HUES6 (cell line): Measurements from ENCODE around the gene PIEZO2.
"Not testable (repeated sequence)": the region's sequence is repeated elsewhere in the genome, so short reads cannot be mapped to it uniquely, and the experiment has no call there.

Source experiments
- H3K27ac ChIP-seq: 2 replicates; pipeline ENCODE4 v1.7.0; 2013; ENCODE audit warnings: low read depth, mild to moderate bottlenecking, low read length, inconsistent platforms
- H3K27me3 ChIP-seq: 2 replicates; pipeline ENCODE4 v1.6.1; 2013; ENCODE audit warnings: low read length; ENCODE audit not compliant: control insufficient read depth, insufficient read depth
- H3K36me3 ChIP-seq: 2 replicates; pipeline ENCODE4 v1.6.1; 2013; ENCODE audit warnings: low read length; ENCODE audit not compliant: control insufficient read depth, insufficient read depth
- H3K4me1 ChIP-seq: 2 replicates; pipeline ENCODE4 v1.6.1; 2013; ENCODE audit warnings: low read length; ENCODE audit not compliant: control insufficient read depth, insufficient read depth
- H3K4me3 ChIP-seq: 2 replicates; pipeline ENCODE4 v1.5.1; 2013; ENCODE audit warnings: low read depth, low read length
- H3K9ac ChIP-seq: one replicate; pipeline ENCODE4 v1.6.1; 2013; ENCODE audit warnings: mild to moderate bottlenecking, low read length
- H3K9me3 ChIP-seq: 2 replicates; pipeline ENCODE4 v1.6.1; 2013; ENCODE audit warnings: low read depth, low read length; ENCODE audit not compliant: control insufficient read depth, insufficient read depth

The PIEZO2 gene

GRCh38 chr18:10860382-10860781 lies 289.0 kb downstream of the PIEZO2 start:
- no peak overlapping the region for H3K9ac ChIP-seq
- H3K27me3 ChIP-seq, result no peaks in the 10 kb centered on the region
- H3K36me3 ChIP-seq, result no peaks in the 10 kb centered on the region
- peaks cover 10% of the 10 kb centered on the region; the same call in 1 of the 2 replicates for H3K9me3 ChIP-seq
- H3K27ac ChIP-seq, result no peak overlapping the region
- no peaks in the 10 kb centered on the region for H3K4me1 ChIP-seq
- no peak overlapping the region for H3K4me3 ChIP-seq

DNA sequence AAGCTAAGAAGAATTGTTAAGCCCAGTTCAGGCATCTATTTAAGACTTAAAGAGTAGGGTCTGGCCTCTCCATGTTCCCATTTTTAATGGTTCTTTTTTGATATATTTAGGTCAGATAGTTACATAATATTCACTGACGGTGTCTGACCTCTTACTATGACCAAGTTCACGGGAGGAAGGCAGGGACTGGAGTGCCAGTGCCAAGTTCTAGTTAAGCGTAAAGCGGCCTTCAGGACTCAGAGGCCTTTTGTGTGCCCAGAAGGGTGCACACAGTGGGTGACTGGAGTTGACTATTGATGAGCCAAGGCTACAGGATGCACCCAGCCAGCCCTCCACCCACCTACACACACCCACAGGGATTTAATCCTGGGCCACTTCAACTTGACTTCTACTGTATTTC lies 290.9 kb downstream of the PIEZO2 start:
- Histone ChIP-seq H3K9ac (no peak overlapping the region), H3K27ac (no peak overlapping the region), H3K27me3 (no peaks in the 10 kb centered on the region), H3K36me3 (no peaks in the 10 kb centered on the region), H3K4me1 (no peaks in the 10 kb centered on the region), H3K4me3 (no peak overlapping the region), H3K9me3 (no peaks in the 10 kb centered on the region)

DNA sequence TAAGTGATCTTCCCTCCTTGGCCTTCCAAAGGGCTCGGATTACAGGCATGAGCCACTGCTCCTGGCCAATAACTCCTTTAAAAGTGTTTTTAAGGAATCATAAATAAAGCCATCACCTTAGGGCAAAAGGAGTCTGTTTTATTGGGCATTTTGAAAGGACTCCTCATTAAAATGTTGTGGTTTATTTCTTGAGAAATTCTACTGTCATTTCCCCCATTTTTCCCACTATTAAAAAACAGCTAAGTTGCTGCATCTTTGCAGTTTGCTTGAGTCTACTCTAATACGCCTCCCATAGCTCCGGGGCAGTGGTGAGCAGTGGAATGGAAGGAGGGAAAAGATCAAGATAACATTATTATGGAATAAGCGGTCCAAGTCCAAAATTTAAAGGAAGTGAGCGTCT lies 293.2 kb downstream of the PIEZO2 start:
- Histone ChIP-seq H3K4me1 (0 out of 2 replicates have a peak, but pooled peaks cover 4% of the 10 kb centered on the region), H3K27me3 (no peaks in the 10 kb centered on the region), H3K9ac (no peak overlapping the region), H3K4me3 (no peak overlapping the region), H3K36me3 (no peaks in the 10 kb centered on the region), H3K9me3 (no peaks in the 10 kb centered on the region), H3K27ac (no peak overlapping the region)

GRCh38 chr18:10852385-10853303 lies 296.7 kb downstream of the PIEZO2 start:
- Histone ChIP-seq H3K27ac (no peak overlapping the region), H3K4me3 (no peak overlapping the region)

DNA sequence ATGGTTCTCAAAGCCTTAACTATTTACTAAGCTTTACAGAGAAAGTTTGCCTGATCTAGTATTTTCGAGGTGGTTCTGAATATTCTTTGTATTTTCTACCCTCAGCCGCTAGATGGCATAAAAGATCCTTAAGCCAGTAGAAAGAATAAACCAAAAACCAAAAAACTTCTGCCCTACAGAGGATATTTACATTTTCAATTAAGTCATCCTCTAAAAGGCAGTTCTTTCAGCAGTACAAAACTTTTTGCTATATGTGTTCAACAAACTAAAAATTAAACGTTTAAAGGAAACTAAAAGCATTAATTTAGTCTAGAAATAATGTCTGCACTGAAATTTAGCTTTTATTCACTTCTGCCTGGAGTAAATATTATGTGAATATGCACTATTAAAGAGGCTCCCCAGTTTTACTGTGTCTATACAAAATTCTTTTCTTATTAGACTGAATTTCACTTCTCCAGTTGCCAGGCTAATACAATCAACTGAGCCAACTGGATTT lies 297.5 kb downstream of the PIEZO2 start:
- Histone ChIP-seq H3K27me3 (no peaks in the 10 kb centered on the region), H3K9ac (no peak overlapping the region), H3K4me3 (no peak overlapping the region), H3K9me3 (no peaks in the 10 kb centered on the region), H3K36me3 (no peaks in the 10 kb centered on the region), H3K27ac (no peak overlapping the region), H3K4me1 (peaks cover 16% of the 10 kb centered on the region)

More at GRCh38 chr18:10852385-10853303, 296.7 kb downstream of the PIEZO2 start:
- no peak overlapping the region for H3K9ac ChIP-seq
- peaks cover 13% of the 10 kb centered on the region for H3K4me1 ChIP-seq
- H3K36me3 ChIP-seq, result no peaks in the 10 kb centered on the region
- no peaks in the 10 kb centered on the region for H3K27me3 ChIP-seq
- H3K9me3 ChIP-seq, result no peaks in the 10 kb centered on the region

GRCh38 chr18:10850840-10851239 lies 298.5 kb downstream of the PIEZO2 start:
- no peaks in the 10 kb centered on the region for H3K27me3 ChIP-seq
- no peak overlapping the region for H3K4me3 ChIP-seq
- H3K4me1 ChIP-seq, result peaks cover 16% of the 10 kb centered on the region
- no peak overlapping the region for H3K27ac ChIP-seq
- H3K36me3 ChIP-seq, result no peaks in the 10 kb centered on the region
- H3K9me3 ChIP-seq, result 0 out of 2 replicates have a peak, but pooled peaks cover 2% of the 10 kb centered on the region
- no peak overlapping the region for H3K9ac ChIP-seq

DNA sequence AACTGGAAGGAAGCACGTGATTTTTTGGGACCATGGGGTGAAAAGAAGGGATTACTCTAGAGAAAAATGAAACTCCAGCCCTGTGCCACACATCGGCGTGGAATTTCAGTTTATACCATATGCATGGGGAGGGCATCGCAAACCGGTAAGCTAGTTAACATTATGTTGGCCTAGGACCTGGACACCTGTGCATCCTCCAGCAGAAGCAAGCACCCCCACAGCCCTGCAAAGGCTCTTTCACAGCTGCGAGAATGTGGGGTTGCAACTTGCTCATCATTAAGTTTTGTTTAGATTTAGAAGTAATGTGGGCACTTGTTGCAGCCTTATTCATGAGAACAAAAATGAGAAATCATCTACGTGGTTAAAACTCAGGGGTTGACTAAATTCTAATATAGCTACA lies 299.2 kb downstream of the PIEZO2 start:
- peaks cover 16% of the 10 kb centered on the region for H3K4me1 ChIP-seq
- H3K4me3 ChIP-seq, result no peak overlapping the region
- H3K9ac ChIP-seq, result no peak overlapping the region
- no peaks in the 10 kb centered on the region for H3K36me3 ChIP-seq
- no peak overlapping the region for H3K27ac ChIP-seq
- H3K9me3 ChIP-seq, result 0 out of 2 replicates have a peak, but pooled peaks cover 2% of the 10 kb centered on the region
- H3K27me3 ChIP-seq, result no peaks in the 10 kb centered on the region

GRCh38 chr18:10847907-10848306 lies 301.5 kb downstream of the PIEZO2 start:
- H3K4me3 ChIP-seq, result no peak overlapping the region
- H3K9me3 ChIP-seq, result 0 out of 2 replicates have a peak, but pooled peaks cover 2% of the 10 kb centered on the region
- H3K9ac ChIP-seq, result no peak overlapping the region
- H3K27me3 ChIP-seq, result no peaks in the 10 kb centered on the region
- no peaks in the 10 kb centered on the region for H3K36me3 ChIP-seq
- peaks cover 16% of the 10 kb centered on the region for H3K4me1 ChIP-seq
- H3K27ac ChIP-seq, result no peak overlapping the region

DNA sequence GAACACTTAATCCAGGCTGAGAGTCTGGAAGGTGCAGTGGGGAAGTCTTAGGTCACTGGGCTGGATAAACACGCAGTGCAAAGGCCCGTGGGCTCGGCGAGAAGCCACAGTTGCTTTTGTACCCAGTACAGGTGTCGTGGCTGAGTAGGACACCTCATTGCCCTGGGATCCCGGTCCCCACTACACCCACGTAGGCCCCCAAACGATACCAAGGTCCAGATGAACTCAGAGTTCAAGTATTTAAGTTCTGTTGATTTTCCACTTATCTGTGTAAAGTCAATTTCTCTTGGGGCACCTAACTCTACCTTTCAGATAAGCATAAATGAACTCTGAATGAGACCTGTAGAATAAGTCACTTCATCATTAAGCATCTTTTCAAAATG lies 302.0 kb downstream of the PIEZO2 start:
- H3K27ac ChIP-seq, result no peak overlapping the region
- H3K4me1 ChIP-seq, result peaks cover 12% of the 10 kb centered on the region
- H3K9me3 ChIP-seq, result 0 out of 2 replicates have a peak, but pooled peaks cover 2% of the 10 kb centered on the region
- no peaks in the 10 kb centered on the region for H3K36me3 ChIP-seq
- no peak overlapping the region for H3K4me3 ChIP-seq
- no peaks in the 10 kb centered on the region for H3K27me3 ChIP-seq
- H3K9ac ChIP-seq, result no peak overlapping the region

DNA sequence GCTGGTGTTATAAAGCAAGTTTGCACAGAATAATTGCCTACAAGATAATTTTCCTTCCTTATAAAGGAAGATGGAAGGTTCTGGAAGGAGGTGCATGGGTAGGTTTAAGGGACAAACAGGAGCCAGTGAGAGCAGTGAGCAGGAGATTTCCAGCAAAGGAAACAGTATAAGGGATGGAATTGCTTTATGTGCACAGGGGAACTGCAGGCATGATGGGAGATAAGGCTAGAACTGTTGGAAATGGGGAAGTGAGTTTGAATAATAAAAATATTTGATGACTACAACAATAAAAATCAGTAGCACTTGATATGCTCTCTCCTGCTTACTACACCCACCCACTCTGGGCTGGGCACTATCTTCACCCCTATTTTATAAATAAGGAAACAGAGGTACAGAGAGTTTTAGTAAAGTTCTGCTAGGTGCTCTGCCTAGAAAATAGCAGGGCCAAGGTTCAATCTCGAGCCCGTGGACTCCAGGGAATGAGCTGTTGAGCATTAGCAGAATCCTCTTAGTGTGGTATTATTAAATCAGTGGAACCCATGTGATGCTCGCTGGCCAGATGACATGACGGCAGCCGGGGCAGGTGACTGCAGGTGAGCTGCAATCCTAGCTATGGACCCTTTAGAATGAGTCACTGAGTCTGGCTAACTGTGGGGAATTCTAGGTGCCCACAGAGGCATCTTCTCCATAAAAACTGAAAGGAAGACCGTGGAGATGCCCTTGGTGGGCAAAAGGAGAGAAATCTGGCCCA lies 302.5 kb downstream of the PIEZO2 start:
- H3K9ac ChIP-seq, result no peak overlapping the region
- no peak overlapping the region for H3K27ac ChIP-seq
- H3K4me3 ChIP-seq, result no peak overlapping the region
- H3K9me3 ChIP-seq, result 0 out of 2 replicates have a peak, but pooled peaks cover 2% of the 10 kb centered on the region
- H3K27me3 ChIP-seq, result no peaks in the 10 kb centered on the region
- no peaks in the 10 kb centered on the region for H3K36me3 ChIP-seq
- peaks cover 12% of the 10 kb centered on the region for H3K4me1 ChIP-seq

DNA sequence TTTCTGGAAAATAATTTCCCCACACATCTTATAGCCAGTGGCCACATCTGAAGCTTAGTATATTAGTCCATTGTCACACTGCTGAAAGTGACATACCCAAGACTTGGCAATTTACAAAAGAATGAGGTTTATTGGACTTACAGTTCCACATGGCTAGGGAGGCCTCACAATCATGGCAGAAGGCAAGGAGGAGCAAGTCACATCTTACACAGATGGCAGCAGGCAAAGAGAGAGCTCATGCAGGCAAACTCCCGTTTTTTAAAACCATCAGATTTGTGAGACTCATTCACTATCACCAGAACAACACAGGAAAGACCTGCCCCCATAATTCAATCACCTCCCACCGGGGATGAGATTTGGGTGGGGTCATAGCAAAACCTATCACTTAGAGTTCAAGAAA lies 303.3 kb downstream of the PIEZO2 start:
- not testable (repeated sequence) for H3K27ac ChIP-seq, H3K9me3 ChIP-seq, H3K36me3 ChIP-seq, H3K9ac ChIP-seq, H3K27me3 ChIP-seq, H3K4me3 ChIP-seq
- peaks cover 12% of the 10 kb centered on the region for H3K4me1 ChIP-seq
